Measurements from ENCODE around the gene RNF31. TPM values are rescaled to one million over a fixed set of nuclear protein-coding genes. Genes with fewer than 3 reads are reported as not detected.

The RNF31 gene
- polyA plus RNA-seq, 1 donor from 2014 or later = 98.7 TPM

GRCh38 chr14:24151404-24152080 lies 4.2 kb downstream of the RNF31 start:
- H3K27me3 ChIP-seq (ENCODE audit: insufficient read depth, low read depth, low read length) = no peaks in the 10 kb centered on the region
- H3K4me3 ChIP-seq (ENCODE audit: low read length) = no peak overlapping the region
- TF ChIP-seq REST (IDR thresholded peaks at IDR 0.05; ENCODE audit: borderline replicate concordance) (no peak), EP300 (conservative IDR thresholded peaks at IDR 0.05; ENCODE audit: poor library complexity, severe bottlenecking) (no peak), EZH2 (IDR thresholded peaks at IDR 0.05; ENCODE audit: borderline replicate concordance, insufficient read depth, low read length, poor library complexity, severe bottlenecking) (no peak), SMC3 (conservative IDR thresholded peaks at IDR 0.05; ENCODE audit: poor library complexity) (no peak), TAF1 (IDR thresholded peaks at IDR 0.05; ENCODE audit: low read depth) (no peak), POLR2AphosphoS5 (IDR thresholded peaks at IDR 0.05) (no peak), CTCF (IDR thresholded peaks at IDR 0.05; ENCODE audit: poor library complexity, severe bottlenecking) (no peak), RAD21 (conservative IDR thresholded peaks at IDR 0.05) (no peak), MXI1 (conservative IDR thresholded peaks at IDR 0.05; ENCODE audit: poor library complexity, severe bottlenecking) (no peak)
- H3K4me2 ChIP-seq (ENCODE audit: low read length) = no peak overlapping the region
- no peaks in the 10 kb centered on the region for H3K36me3 ChIP-seq (ENCODE audit: insufficient read depth, low read length)
- no peak overlapping the region for H3K9ac ChIP-seq (ENCODE audit: low read length)
- no peaks in the 10 kb centered on the region for H4K20me1 ChIP-seq (ENCODE audit: insufficient read depth)
- no peaks in the 10 kb centered on the region for H3K9me3 ChIP-seq (ENCODE audit: low read length)
- peaks cover 9% of the 10 kb centered on the region for H3K79me2 ChIP-seq (replicated peaks; ENCODE audit: insufficient read depth, low read length)
- no peak overlapping the region for H2AFZ ChIP-seq (ENCODE audit: low read depth, low read length)
- H3K27ac ChIP-seq (ENCODE audit: low read length) = no peak overlapping the region
- no peaks in the 10 kb centered on the region for H3F3A ChIP-seq (ENCODE audit: insufficient read depth, low read length, poor library complexity, severe bottlenecking)
- no peaks in the 10 kb centered on the region for H3K9me2 ChIP-seq (ENCODE audit: insufficient read depth, low read length)

- Histone ChIP-seq H3K27me3 (ENCODE audit: insufficient read depth, low read depth, low read length) (no peaks in the 10 kb centered on the region), H3K9me2 (ENCODE audit: insufficient read depth, low read length) (no peaks in the 10 kb centered on the region), H3K36me3 (ENCODE audit: insufficient read depth, low read length) (no peaks in the 10 kb centered on the region), H2AFZ (ENCODE audit: low read depth, low read length) (no peak overlapping the region), H3K27ac (ENCODE audit: low read length) (no peak overlapping the region), H3K4me3 (ENCODE audit: low read length) (no peak overlapping the region), H3K4me2 (ENCODE audit: low read length) (no peak overlapping the region), H3K79me2 (replicated peaks; ENCODE audit: insufficient read depth, low read length) (no peaks in the 10 kb centered on the region), H3K9me3 (ENCODE audit: low read length) (no peaks in the 10 kb centered on the region), H3K9ac (ENCODE audit: low read length) (no peak overlapping the region), H3F3A (ENCODE audit: insufficient read depth, low read length, poor library complexity, severe bottlenecking) (no peaks in the 10 kb centered on the region), H4K20me1 (ENCODE audit: insufficient read depth) (no peaks in the 10 kb centered on the region)
- TF ChIP-seq SMC3 (conservative IDR thresholded peaks at IDR 0.05; ENCODE audit: poor library complexity) (no peak), RAD21 (conservative IDR thresholded peaks at IDR 0.05) (no peak), REST (IDR thresholded peaks at IDR 0.05; ENCODE audit: borderline replicate concordance) (no peak), EP300 (conservative IDR thresholded peaks at IDR 0.05; ENCODE audit: poor library complexity, severe bottlenecking) (no peak), MXI1 (conservative IDR thresholded peaks at IDR 0.05; ENCODE audit: poor library complexity, severe bottlenecking) (no peak), TAF1 (IDR thresholded peaks at IDR 0.05; ENCODE audit: low read depth) (no peak), POLR2AphosphoS5 (IDR thresholded peaks at IDR 0.05) (no peak), EZH2 (IDR thresholded peaks at IDR 0.05; ENCODE audit: borderline replicate concordance, insufficient read depth, low read length, poor library complexity, severe bottlenecking) (no peak), CTCF (IDR thresholded peaks at IDR 0.05; ENCODE audit: poor library complexity, severe bottlenecking) (no peak)
Observed at GRCh38 chr14:24155100-24155499, 7.8 kb downstream of the RNF31 start.

Data from neural cell (in vitro differentiated cells).